B cell (primary cell): Measurements from ENCODE around the gene LIN7A. TPM values are rescaled to one million over a fixed set of nuclear protein-coding genes. Genes with fewer than 3 reads are reported as not detected.
A peak's percentile ranks its signal among the peaks of the same experiment; 100 is the strongest.

ENCODE experiments used
- ATAC-seq: fragments of 200-7000 bp; cut with Tn5 transposase; one replicate; pipeline ENCODE4 v1.10.0; 2021; ENCODE audit warnings: low read depth, mild to moderate bottlenecking, moderate number of reproducible peaks, moderate library complexity
- CTCF ChIA-PET: fragments of 350-600 bp; sonication (Branson Sonifier 250); formaldehyde crosslinking; loops from one replicate; lab custom pipeline; 2021; ENCODE audit warnings: antibody characterized with exemption, inconsistent platforms; lab: Charles Lee
- POLR2A ChIA-PET: fragments of 350-600 bp; sonication (Branson Sonifier 250); formaldehyde crosslinking; loops from one replicate; lab custom pipeline; 2021; ENCODE audit warnings: antibody characterized with exemption; lab: Charles Lee
- DNase-seq: peaks from one replicate; pipeline ENCODE4 v3.0.0; 2013
- H2AFZ ChIP-seq: 2 replicates; pipeline ENCODE4 v1.6.1; 2012; ENCODE audit warnings: mild to moderate bottlenecking, low read depth, low read length; ENCODE audit not compliant: insufficient read depth, poor library complexity, severe bottlenecking
- H3K27ac ChIP-seq, 2 donors: 1 replicate in 1 of 2; 2 replicates in 1 of 2; pipeline ENCODE4 v1.5.1; 2012 to 2013; ENCODE audit warnings: low read length in 2 of 2, mild to moderate bottlenecking in 2 of 2, moderate library complexity in 1 of 2
- H3K27me3 ChIP-seq, 4 experiments: fragments of 200-600 bp in 1 of 4; sonication (generic) in 1 of 4; replicated peaks in 1 of 4; 1 replicate in 2 of 4; 2 replicates in 2 of 4; pipeline versions ENCODE4 v1.6.1 to v1.7.0; 2013 to 2016; ENCODE audit warnings: low read length in 3 of 4, mild to moderate bottlenecking in 2 of 4, mixed read lengths in 1 of 4, moderate library complexity in 1 of 4; ENCODE audit not compliant: insufficient read depth in 4 of 4, control insufficient read depth in 3 of 4; ENCODE audit errors: control extremely low read depth in 1 of 4
- H3K36me3 ChIP-seq, 2 experiments: replicated peaks in 1 of 2; 1 replicate in 1 of 2; 2 replicates in 1 of 2; pipeline versions ENCODE4 v1.6.1 to v1.7.1; 2013; ENCODE audit warnings: low read length in 1 of 2; ENCODE audit not compliant: insufficient read depth in 2 of 2, control insufficient read depth in 1 of 2; ENCODE audit errors: control extremely low read depth in 1 of 2, extremely low read depth in 1 of 2
- H3K4me1 ChIP-seq, 2 donors: fragments of 200-600 bp in 1 of 2; sonication (generic) in 1 of 2; 1 replicate in 1 of 2; 2 replicates in 1 of 2; pipeline versions ENCODE4 v1.5.1 to v1.6.1; 2013 to 2017; ENCODE audit warnings: low read length in 2 of 2; ENCODE audit not compliant: control insufficient read depth in 2 of 2, insufficient read depth in 2 of 2
- H3K4me2 ChIP-seq: replicated peaks from 2 replicates; pipeline ENCODE3; 2012; ENCODE audit warnings: mild to moderate bottlenecking, low read depth, low read length; ENCODE audit not compliant: poor library complexity, severe bottlenecking
- H3K4me3 ChIP-seq, 5 experiments: fragments of 200-600 bp in 1 of 5; sonication (generic) in 1 of 5; 1 replicate in 3 of 5; 2 replicates in 2 of 5; pipeline versions ENCODE4 v1.5.1 to v1.7.0; 2011 to 2016; ENCODE audit warnings: low read length in 4 of 5, mild to moderate bottlenecking in 4 of 5, low read depth in 2 of 5, control low read depth in 1 of 5, moderate library complexity in 1 of 5; ENCODE audit not compliant: insufficient read depth in 1 of 5; ENCODE audit errors: control extremely low read depth in 1 of 5, extremely low read depth in 1 of 5
- H3K79me2 ChIP-seq: fragments of 200-600 bp; sonication (generic); one replicate; pipeline ENCODE4 v1.6.0; 2016; ENCODE audit warnings: low read length; ENCODE audit not compliant: control insufficient read depth, insufficient read depth
- H3K9ac ChIP-seq: fragments of 200-600 bp; sonication (generic); 2 replicates; pipeline ENCODE4 v1.6.1; 2017; ENCODE audit warnings: mild to moderate bottlenecking, low read length, moderate library complexity
- H3K9me3 ChIP-seq, 3 donors: one replicate each; pipeline versions ENCODE4 v1.6.1 to v1.7.1; 2013; ENCODE audit warnings: low read length in 2 of 3; ENCODE audit not compliant: control insufficient read depth in 2 of 3, insufficient read depth in 1 of 3; ENCODE audit errors: control extremely low read depth in 1 of 3
- H4K20me1 ChIP-seq: 2 replicates; pipeline ENCODE4 v1.6.0; 2012; ENCODE audit warnings: mild to moderate bottlenecking, low read length; ENCODE audit not compliant: insufficient read depth, control insufficient read depth, poor library complexity, severe bottlenecking
- H3K27ac Mint-ChIP-seq: one replicate; pipeline ENCODE4 v1.8.0; 2021; ENCODE audit warnings: mixed read lengths
- H3K27me3 Mint-ChIP-seq: one replicate; pipeline ENCODE4 v1.8.0; 2021; ENCODE audit warnings: mixed read lengths
- H3K4me1 Mint-ChIP-seq: one replicate; pipeline ENCODE4 v1.8.0; 2021; ENCODE audit warnings: mixed read lengths
- H3K4me3 Mint-ChIP-seq: one replicate; pipeline ENCODE4 v1.8.0; 2021; ENCODE audit warnings: mixed read lengths
- H3K9me3 Mint-ChIP-seq: one replicate; pipeline ENCODE4 v1.8.0; 2022; ENCODE audit warnings: mixed read lengths; ENCODE audit not compliant: insufficient read depth
- EZH2 ChIP-seq: IDR thresholded peaks from 2 replicates; pipeline ENCODE4 v1.6.1; 2012; ENCODE audit warnings: borderline replicate concordance, low read depth, mild to moderate bottlenecking, moderate library complexity, low read length; ENCODE audit not compliant: insufficient read depth, poor library complexity, severe bottlenecking
- WGBS: methylation state at CpG from one replicate; pipeline ENCODE4 v1.1.5; 2013; ENCODE audit warnings: missing lambda C conversion rate; ENCODE audit not compliant: insufficient coverage; 5-methylcytosine and 5-hydroxymethylcytosine counted together
- intact Hi-C: fragments of 100-400 bp; cut with micrococcal nuclease; formaldehyde crosslinking; loops from one replicate; pipeline ENCODE4 v1.10.0; 2022
- polyA plus RNA-seq: library from polyadenylated mRNA; depleted of rRNA; stranded (reverse); fragments of >200 nt; gene quantifications from 2 replicates; pipeline ENCODE4 v1.2.3, GENCODE V29; 2012
- total RNA-seq, 2 donors: library from RNA; stranded (reverse); fragments of 120-200 nt in 1 of 2; gene quantifications; 1 replicate in 1 of 2; 2 replicates in 1 of 2; pipeline versions ENCODE4 v1.2.3 to v1.2.4, GENCODE V29; 2013 to 2022
- TF ChIP-seq, protein P1 (sequence below): fragments of 200-600 bp; IDR thresholded peaks from one replicate; pipeline ENCODE4 v1.8.0; 2022; ENCODE audit warnings: antibody characterized with exemption, mild to moderate bottlenecking

The LIN7A gene
- total and polyA plus RNA-seq, 2 donors (not counting 1 experiment from before 2014, with no cell fraction given) = 0.10 TPM; not detected in 1

DNA sequence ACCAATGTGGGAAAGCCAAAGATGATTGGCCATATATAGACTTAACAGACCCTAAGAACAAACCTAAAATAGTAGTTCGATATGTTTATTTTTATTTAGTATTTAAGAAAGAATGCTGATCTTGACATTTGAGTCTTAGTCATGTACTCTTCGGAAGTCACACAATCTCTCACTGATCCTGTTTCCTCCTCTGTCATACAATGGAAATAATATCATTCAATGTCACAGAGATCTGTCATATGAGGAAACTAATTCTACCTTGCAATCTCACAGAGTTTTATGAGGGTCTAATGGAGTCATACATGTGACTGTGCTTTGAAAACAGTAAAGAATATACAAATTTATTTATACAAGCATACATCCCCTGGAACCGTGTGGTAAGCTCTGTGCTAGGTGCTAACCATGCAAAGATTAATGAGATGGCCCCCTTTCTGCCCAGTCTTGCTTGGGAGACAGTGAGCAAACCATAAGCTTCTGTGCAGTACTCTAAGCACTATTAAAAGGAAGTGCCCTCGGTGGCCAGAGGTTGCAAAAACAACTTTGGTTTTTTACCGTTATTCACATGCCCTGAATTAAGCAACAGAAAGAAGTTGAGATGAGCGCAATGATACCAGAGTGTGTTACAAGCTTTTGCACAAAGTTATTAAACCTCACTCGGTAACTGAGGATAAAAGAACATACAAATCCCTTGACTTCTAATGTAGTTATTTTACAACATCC, 1.7 kb upstream of the LIN7A start:
- WGBS = no CpG with 5 or more reads among the region's 7 CpGs
- ATAC-seq = no peak
- Histone ChIP-seq H3K9ac (no peak overlapping the region), H3K79me2 (no peaks in the 10 kb centered on the region), H3K4me2 (no peak overlapping the region), H3K4me3 (peak overlapping the region in 1 of 5 experiments; percentile 6), H4K20me1 (no peaks in the 10 kb centered on the region), H3K36me3 (no peaks in the 10 kb centered on the region), H3K27me3 (peaks cover 0 to 12% (median 12%) of the 10 kb centered on the region in 4 experiments), H2AFZ (no peak overlapping the region), H3K9me3 (peaks cover 0 to 13% (median 0%) of the 10 kb centered on the region in 3 donors), H3K27ac (no peak overlapping the region), H3K4me1 (no peaks in the 10 kb centered on the region)
- Mint-ChIP-seq H3K27me3 (peaks cover 25% of the 10 kb centered on the region), H3K9me3 (no peaks in the 10 kb centered on the region), H3K27ac (no peak overlapping the region), H3K4me1 (no peaks in the 10 kb centered on the region), H3K4me3 (no peak overlapping the region)
- intact Hi-C loops = no loop called here
- no peak for DNase-seq
- ChIA-PET POLR2A (no interaction called here), CTCF (no interaction called here)
- TF ChIP-seq, protein P1, sequence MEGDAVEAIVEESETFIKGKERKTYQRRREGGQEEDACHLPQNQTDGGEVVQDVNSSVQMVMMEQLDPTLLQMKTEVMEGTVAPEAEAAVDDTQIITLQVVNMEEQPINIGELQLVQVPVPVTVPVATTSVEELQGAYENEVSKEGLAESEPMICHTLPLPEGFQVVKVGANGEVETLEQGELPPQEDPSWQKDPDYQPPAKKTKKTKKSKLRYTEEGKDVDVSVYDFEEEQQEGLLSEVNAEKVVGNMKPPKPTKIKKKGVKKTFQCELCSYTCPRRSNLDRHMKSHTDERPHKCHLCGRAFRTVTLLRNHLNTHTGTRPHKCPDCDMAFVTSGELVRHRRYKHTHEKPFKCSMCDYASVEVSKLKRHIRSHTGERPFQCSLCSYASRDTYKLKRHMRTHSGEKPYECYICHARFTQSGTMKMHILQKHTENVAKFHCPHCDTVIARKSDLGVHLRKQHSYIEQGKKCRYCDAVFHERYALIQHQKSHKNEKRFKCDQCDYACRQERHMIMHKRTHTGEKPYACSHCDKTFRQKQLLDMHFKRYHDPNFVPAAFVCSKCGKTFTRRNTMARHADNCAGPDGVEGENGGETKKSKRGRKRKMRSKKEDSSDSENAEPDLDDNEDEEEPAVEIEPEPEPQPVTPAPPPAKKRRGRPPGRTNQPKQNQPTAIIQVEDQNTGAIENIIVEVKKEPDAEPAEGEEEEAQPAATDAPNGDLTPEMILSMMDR = no peak
- TF ChIP-seq EZH2 = no peak

GRCh38 chr12:80938397-80938796, 663 bp upstream of the LIN7A start:
- 96% methylated on average over 3 of the region's 7 CpGs for WGBS
- Histone ChIP-seq H3K4me3 (peak overlapping the region in 1 of 5 experiments; percentile 55), H2AFZ (no peak overlapping the region), H3K27me3 (peaks cover 0 to 12% (median 12%) of the 10 kb centered on the region in 4 experiments), H3K4me2 (no peak overlapping the region), H3K4me1 (no peaks in the 10 kb centered on the region), H3K36me3 (no peaks in the 10 kb centered on the region), H3K79me2 (no peaks in the 10 kb centered on the region), H4K20me1 (no peaks in the 10 kb centered on the region), H3K9ac (no peak overlapping the region), H3K9me3 (peaks cover 0 to 13% (median 0%) of the 10 kb centered on the region in 3 donors), H3K27ac (no peak overlapping the region)
- Mint-ChIP-seq H3K27ac (no peak overlapping the region), H3K27me3 (peaks cover 28% of the 10 kb centered on the region), H3K4me1 (no peaks in the 10 kb centered on the region), H3K4me3 (no peak overlapping the region), H3K9me3 (no peaks in the 10 kb centered on the region)
- intact Hi-C loops = no loop called here
- CTCF ChIA-PET = no interaction called here
- POLR2A ChIA-PET = no interaction called here
- no peak for TF ChIP-seq EZH2
- no peak for DNase-seq
- no peak for ATAC-seq
